ENCODE measurements around the gene SH3PXD2A. TPM values are rescaled to one million over a fixed set of nuclear protein-coding genes. Genes with fewer than 3 reads are reported as not detected.

The SH3PXD2A gene
- total and polyA plus RNA-seq, 10 of the 15 experiments (the other 5 are each of a cell fraction or from before 2014, with no cell fraction given), result 0.63 to 14.0 (median 4.4) TPM

GRCh38 chr10:103687172-103687571, 168.2 kb downstream of the SH3PXD2A start:
- no peak overlapping the region for H3K4me2 ChIP-seq (ENCODE audit: control insufficient read depth, insufficient read depth)
- SMC1A ChIA-PET (ENCODE audit: uncharacterized antibody, unreplicated experiment), result interaction anchor here (1.0 to 3.4 kb wide), 7 partner anchors 9 to 89 kb away, joined by 3 to 19 read pairs (median 6); no protein-coding TSS in a partner anchor
- H3K4me1 ChIP-seq (ENCODE audit: control insufficient read depth, insufficient read depth, low read length), result peaks cover 23% of the 10 kb centered on the region
- BruUV-seq (replicated peaks), result no TSS peak
- H3K9me3 ChIP-seq (replicated peaks; ENCODE audit: control insufficient read depth, insufficient read depth, low read length), result no peaks in the 10 kb centered on the region
- CTCF ChIA-PET, result interaction anchor here (1.0 to 5.6 kb wide), 28 partner anchors 8 to 270 kb away, joined by 3 to 61 read pairs (median 8); no protein-coding TSS in a partner anchor
- ATAC-seq (no peak), FAIRE-seq (no peak), DNase-seq (ENCODE audit: low read depth, low spot score) (no peak)
- intact Hi-C loops (cut with micrococcal nuclease; ENCODE audit: unreplicated experiment) (no loop called here), in situ Hi-C loops (cut with MboI) (loop anchor here (10.0 kb wide), 1 partner anchor 82 kb away; no protein-coding TSS in a partner anchor)
- H3K27me3 ChIP-seq (replicated peaks in 1 of 2; ENCODE audit: control insufficient read depth in 2 of 2, insufficient read depth in 2 of 2, low read length in 1 of 2), result no peaks in the 10 kb centered on the region
- RAD21 ChIA-PET (ENCODE audit: unreplicated experiment), result interaction anchor here (1.2 to 2.9 kb wide), 10 partner anchors 9 to 271 kb away, joined by 3 to 18 read pairs (median 4); no protein-coding TSS in a partner anchor
- H3K79me2 ChIP-seq (ENCODE audit: control insufficient read depth, insufficient read depth, low read length), result peaks cover 75% of the 10 kb centered on the region
- no peak overlapping the region for H3K4me3 ChIP-seq
- POLR2A ChIA-PET, result interaction anchor here (1.1 kb wide), 1 partner anchor 19 kb away, joined by 6 read pairs; no protein-coding TSS in a partner anchor
- 73% methylated on average over 6 of the region's 6 CpGs for WGBS (ENCODE audit: insufficient coverage, insufficient replicate concordance, low lambda C conversion rate, missing lambda C conversion rate)
- H3K27ac ChIP-seq (ENCODE audit: control insufficient read depth, insufficient read depth), result no peak overlapping the region
- no peak overlapping the region for H3K9ac ChIP-seq (ENCODE audit: control insufficient read depth, insufficient read depth, low read length)
- peaks cover 0 to 3% of the 10 kb centered on the region in 2 experiments; a peak in 1 of 4 replicates for H3K36me3 ChIP-seq (ENCODE audit: control insufficient read depth in 2 of 2, insufficient read depth in 2 of 2, low read length in 1 of 2)
- no peak overlapping the region for H2AFZ ChIP-seq (ENCODE audit: control insufficient read depth, low read depth, low read length)
- H4K20me1 ChIP-seq (ENCODE audit: control insufficient read depth, insufficient read depth), result no peaks in the 10 kb centered on the region
- TF ChIP-seq ATF2 (IDR thresholded peaks at IDR 0.05; ENCODE audit: low read length) (no peak), MTA2 (IDR thresholded peaks at IDR 0.05; ENCODE audit: low read depth) (no peak), BCLAF1 (IDR thresholded peaks at IDR 0.05) (no peak), REST (IDR thresholded peaks at IDR 0.05; ENCODE audit: low read depth, low read length) (no peak), ZBTB33 (IDR thresholded peaks at IDR 0.05) (no peak), IRF5 (IDR thresholded peaks at IDR 0.05; ENCODE audit: borderline replicate concordance) (no peak), USF2 (IDR thresholded peaks at IDR 0.05; ENCODE audit: borderline replicate concordance, low read depth, low read length) (no peak), POU2F2 (IDR thresholded peaks at IDR 0.05; ENCODE audit: borderline replicate concordance, low read depth, low read length) (no peak), RB1 (IDR thresholded peaks at IDR 0.05; ENCODE audit: borderline replicate concordance) (no peak), ZNF384 (IDR thresholded peaks at IDR 0.05; ENCODE audit: borderline replicate concordance, low read depth, low read length) (no peak), BACH1 (IDR thresholded peaks at IDR 0.05; ENCODE audit: borderline replicate concordance) (no peak)

Measured in GM12878 (cell line).